CD4-positive, alpha-beta T cell treated with Interferon alpha-2 for 1 hour (primary cell): ENCODE measurements around the gene CCDC137.
"Not testable (repeated sequence)": the region's sequence is repeated elsewhere in the genome, so short reads cannot be mapped to it uniquely, and the experiment has no call there.

Source experiments
- DNase-seq, 2 donors: peaks; one replicate each; pipeline ENCODE4 v3.0.0-alpha.2; 2020 to 2022

The CCDC137 gene

GRCh38 chr17:81666342-81667191, at the start of gene CCDC137, which contains the start of gene OXLD1:
Gene CCDC137 (plus strand): TSS chr17:81666737. CDS start chr17:81666767, 30 bp downstream.
Gene OXLD1 (minus strand): TSS chr17:81666605. CDS start chr17:81666577, 28 bp downstream.
- DNase-seq = peak; percentile 90 to 93

- DNase-seq = no peak
These were observed 49.7 kb upstream of the CCDC137 start for GRCh38 chr17:81616877-81617276.

DNA sequence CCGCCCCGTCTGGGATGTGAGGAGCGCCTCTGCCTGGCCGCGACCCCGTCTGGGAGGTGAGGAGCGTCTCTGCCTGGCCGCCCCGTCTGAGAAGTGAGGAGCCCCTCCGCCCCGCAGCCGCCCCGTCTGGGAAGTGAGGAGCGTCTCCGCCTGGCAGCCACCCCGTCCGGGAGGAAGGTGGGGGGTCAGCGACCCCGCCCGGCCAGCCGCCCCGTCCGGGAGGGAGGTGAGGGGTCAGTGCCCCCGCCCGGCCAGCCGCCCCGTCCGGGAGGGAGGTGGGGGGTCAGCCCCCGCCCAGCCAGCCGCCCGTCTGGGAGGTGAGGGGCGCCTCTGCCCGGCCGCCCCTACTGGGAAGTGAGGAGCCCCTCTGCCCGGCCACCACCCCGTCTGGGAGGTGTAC, 48.2 kb upstream of the CCDC137 start:
- DNase-seq = not testable (repeated sequence)

- DNase-seq = no peak
These were observed 44.9 kb upstream of the CCDC137 start for GRCh38 chr17:81621494-81622130.

- DNase-seq = no peak
These were observed 36.3 kb upstream of the CCDC137 start for GRCh38 chr17:81630274-81630673.

GRCh38 chr17:81631482-81631881, 35.1 kb upstream of the CCDC137 start:
- DNase-seq = no peak

DNA sequence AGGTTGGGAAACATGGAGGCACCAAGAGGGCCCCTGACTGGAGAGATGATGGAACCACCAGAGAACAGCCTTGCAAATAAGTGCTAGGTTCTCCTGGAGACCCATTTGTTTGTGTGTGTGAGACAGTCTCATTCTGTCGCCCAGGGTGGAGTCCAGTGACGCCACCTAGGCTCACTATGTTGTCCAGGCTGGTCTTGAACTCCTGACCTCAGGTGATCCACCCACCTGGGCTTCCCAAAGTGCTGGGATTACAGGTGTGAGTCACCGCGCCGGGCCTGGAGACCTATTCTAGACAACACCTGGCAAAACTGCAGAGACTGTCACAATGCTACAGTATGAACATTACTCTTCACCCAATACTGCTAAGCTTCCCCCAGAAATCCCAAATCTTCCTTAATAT, 31.1 kb upstream of the CCDC137 start:
- no peak for DNase-seq

- DNase-seq = peak in 1 of 2 donors; percentile 4
These were observed 30.5 kb upstream of the CCDC137 start for GRCh38 chr17:81635973-81636504.

GRCh38 chr17:81636505-81637288, 29.8 kb upstream of the CCDC137 start, which contains the start of the genes NPLOC4 and TSPAN10:
Gene NPLOC4 (minus strand): TSS chr17:81637112. CDS start chr17:81636930, 182 bp downstream.
Gene TSPAN10 (plus strand): TSS chr17:81637196. CDS start chr17:81642413, 5,217 bp downstream.
- peak; percentile 79 to 88 for DNase-seq

DNA sequence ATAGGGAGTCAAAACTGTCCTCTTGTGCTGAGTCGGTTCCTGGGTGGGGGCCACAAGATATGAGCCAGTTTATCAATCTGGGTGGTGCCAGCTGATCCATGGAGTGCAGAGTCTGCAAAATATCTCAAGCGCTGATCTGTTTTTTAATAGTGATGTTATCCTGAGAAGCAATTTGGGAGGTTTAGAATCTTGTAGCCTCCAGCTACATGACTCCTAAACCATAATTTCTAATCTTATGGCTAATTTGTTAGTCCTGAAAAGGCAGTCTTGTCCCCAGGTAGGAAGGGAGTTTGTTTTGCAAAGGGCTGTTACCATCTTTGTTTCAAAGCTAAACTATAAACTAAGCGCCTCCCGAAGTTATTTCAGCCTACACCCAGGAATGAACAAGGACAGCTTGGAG, 27.9 kb upstream of the CCDC137 start:
- no peak for DNase-seq

DNA sequence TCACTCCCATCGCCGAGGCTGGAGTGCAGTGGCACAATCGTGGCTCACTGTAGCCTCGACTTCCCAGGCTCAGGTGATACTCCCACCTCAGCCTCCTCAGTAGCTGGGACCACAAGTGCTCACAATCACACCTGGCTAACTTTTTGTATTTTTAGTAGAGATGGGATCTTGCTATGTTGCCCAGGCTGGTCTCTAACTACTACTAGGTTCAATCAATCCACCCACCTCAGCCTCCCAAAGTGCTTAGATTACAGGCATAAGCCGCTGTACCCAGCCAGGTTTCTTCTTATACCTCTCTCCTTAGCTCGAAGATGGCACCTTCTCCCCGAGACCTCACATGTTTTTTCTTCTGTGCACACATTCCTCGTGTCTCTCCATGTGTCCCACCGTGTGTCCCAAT, 26.5 kb upstream of the CCDC137 start:
- DNase-seq = no peak

GRCh38 chr17:81641825-81642489, 24.6 kb upstream of the CCDC137 start:
- no peak for DNase-seq

GRCh38 chr17:81644496-81644895, 22.0 kb upstream of the CCDC137 start:
- DNase-seq = no peak

- no peak for DNase-seq
These were observed 21.3 kb upstream of the CCDC137 start for GRCh38 chr17:81644976-81645952.

- no peak for DNase-seq
These were observed 19.5 kb upstream of the CCDC137 start for GRCh38 chr17:81646869-81647600.

DNA sequence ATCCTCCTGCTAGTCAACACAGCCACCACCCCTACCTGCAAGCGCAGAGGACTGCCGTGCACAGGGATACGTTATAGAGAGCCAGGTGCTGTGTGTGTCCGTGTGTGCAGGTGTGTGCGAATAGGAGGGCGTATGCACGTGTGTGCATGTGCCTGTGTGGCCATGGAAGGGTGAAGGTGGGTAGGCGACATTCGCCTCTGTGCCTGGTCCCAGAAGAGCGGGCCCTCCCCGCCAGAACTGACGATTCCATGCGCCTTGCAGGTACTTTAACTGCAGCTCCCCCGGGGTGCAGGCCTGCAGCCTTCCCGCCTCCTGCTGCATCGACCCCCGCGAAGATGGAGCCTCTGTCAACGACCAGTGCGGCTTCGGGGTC, 18.9 kb upstream of the CCDC137 start:
- no peak for DNase-seq

DNA sequence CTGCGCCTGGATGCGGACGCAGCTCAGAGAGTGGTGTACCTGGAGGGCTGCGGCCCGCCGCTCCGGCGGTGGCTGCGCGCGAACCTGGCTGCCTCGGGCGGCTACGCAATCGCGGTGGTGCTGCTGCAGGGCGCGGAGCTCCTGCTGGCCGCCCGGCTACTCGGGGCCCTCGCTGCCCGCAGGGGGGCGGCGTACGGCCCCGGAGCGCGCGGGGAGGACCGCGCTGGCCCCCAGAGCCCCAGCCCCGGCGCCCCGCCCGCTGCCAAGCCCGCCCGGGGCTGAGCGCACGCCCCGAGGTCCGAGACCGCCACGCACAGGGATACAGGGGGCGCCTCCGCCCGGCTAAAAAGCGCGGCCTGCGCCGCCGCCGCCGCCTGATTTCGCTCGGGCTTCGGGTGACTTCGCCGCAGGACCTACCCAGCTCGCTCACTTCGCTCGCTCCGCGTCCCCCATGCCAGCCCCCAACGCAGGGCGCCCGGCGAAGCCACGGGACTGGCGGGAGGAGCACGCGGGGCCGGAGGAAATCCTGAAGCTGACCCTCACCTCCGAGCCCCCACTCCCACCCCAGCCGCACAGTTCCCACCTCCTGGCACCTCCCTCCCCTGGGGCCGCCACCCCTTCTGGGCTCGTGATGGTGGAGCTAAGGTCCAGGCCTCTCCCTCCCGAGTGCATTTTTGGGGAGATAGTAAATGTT, 18.4 kb upstream of the CCDC137 start:
- DNase-seq = no peak

DNA sequence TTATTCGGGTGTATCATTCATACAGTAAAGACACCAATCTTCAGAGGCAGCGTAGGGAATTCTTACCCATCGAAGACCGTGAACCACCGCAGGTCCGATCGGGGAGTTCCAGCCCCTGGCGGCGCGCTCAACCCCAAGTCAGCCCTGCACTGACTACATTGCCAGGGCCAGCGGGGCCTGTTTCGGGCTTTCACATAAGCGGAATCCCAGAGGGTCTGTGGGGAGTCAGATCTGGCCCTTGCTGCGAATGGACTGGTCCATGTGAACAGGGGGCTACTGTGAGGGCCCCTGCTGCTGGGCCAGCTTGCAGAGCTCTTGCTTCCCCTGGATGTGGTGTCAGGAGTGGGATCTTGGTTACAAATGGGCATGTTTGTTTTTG, 17.8 kb upstream of the CCDC137 start:
- no peak for DNase-seq

DNA sequence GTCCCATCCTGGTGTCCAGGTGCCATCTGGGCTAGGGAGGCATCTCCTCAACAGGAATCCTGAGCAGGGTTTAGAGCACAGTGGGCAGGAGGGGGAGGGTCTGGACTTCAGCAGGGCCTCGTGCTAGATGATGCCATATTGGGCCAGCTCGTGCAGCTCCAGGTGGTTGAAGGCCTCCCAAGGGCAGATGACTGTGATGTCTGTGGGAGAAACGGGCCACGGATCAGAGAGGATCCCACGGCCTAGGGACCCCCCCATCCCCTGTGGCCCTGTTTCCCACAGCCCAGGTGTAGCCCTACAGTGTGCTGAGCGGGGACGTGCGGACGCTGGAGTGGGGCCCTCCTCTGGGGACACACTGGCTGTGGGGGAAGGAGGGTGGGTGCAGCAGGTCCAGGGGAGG, 15.6 kb upstream of the CCDC137 start:
- DNase-seq = no peak

DNA sequence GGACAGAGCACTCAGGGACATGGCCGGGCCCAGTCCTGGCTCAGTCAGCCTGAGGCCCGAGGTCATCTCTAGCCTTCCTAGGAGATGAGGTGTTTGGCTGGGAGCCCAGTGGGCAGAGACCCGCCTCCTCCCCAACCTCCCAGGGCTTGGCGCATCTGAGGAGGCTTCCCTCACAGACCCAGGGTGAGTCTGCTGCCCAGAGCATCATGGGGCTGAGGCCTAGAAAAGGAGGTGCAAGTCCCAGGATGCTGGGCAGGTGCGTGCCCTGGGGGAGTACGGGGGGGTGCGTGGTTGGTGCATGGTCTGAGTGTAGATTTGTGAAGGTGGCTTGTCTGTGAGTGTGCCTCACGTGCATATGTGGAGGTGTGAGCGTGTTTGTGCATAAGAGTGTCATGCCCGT, 14.8 kb upstream of the CCDC137 start:
- no peak for DNase-seq
